GM21367 (cell line): ENCODE data around the gene GATB.

ENCODE experiments used
- ATAC-seq: cut with Tn5 transposase; IDR thresholded peaks from one replicate; pipeline ENCODE4 v1.9.1; 2021; ENCODE audit not compliant: unreplicated experiment

The GATB gene

GRCh38 chr4:151624626-151625565 is 135.9 kb downstream of the GATB start:
- no peak for ATAC-seq
